G401 (cell line): ENCODE measurements around the gene SCRT2. TPM values are rescaled to one million over a fixed set of nuclear protein-coding genes. Genes with fewer than 3 reads are reported as not detected.
"Not testable (repeated sequence)": the region's sequence is repeated elsewhere in the genome, so short reads cannot be mapped to it uniquely, and the experiment has no call there.

Source experiments
- DNase-seq: peaks from one replicate; pipeline ENCODE4 v3.0.0-alpha.2; 2015; ENCODE audit warnings: low spot score
- in situ Hi-C: cut with HindIII; loops from 2 replicates; pipeline ENCODE4 v1.10.0; 2016; ENCODE audit warnings: low sequenced_read_pairs, mixed read lengths
- total RNA-seq: library from RNA; depleted of rRNA; stranded (reverse); fragments of >200 nt; shearing (Covaris generic); gene quantifications from 2 replicates; pipeline ENCODE4 v1.2.3, GENCODE V29; 2014; rRNA removed

Gene SCRT2
- not detected in 2 replicates for total RNA-seq

- in situ Hi-C loops = no loop called here
These were observed at the start of gene SCRT2 for GRCh38 chr20:675453-676314. SCRT2 (minus strand) TSS chr20:675802; CDS start chr20:675601, 201 bp downstream.

GRCh38 chr20:724797-725196, 49.2 kb upstream of the SCRT2 start:
- in situ Hi-C loops = not testable (repeated sequence)

More at GRCh38 chr20:675453-676314, at the start of gene SCRT2:
- DNase-seq = peak; percentile 41

GRCh38 chr20:723756-724155, 48.2 kb upstream of the SCRT2 start:
- in situ Hi-C loops = no loop called here
- DNase-seq = peak; percentile 98

More at GRCh38 chr20:724797-725196, 49.2 kb upstream of the SCRT2 start:
- DNase-seq = not testable (repeated sequence)

- DNase-seq = no peak
- in situ Hi-C loops = no loop called here
These were observed 47.4 kb upstream of the SCRT2 start for GRCh38 chr20:722822-723644.

- DNase-seq = no peak
- in situ Hi-C loops = no loop called here
These were observed 46.3 kb upstream of the SCRT2 start for GRCh38 chr20:721876-722275.

- peak; percentile 67 for DNase-seq
- in situ Hi-C loops = no loop called here
These were observed 44.2 kb upstream of the SCRT2 start for GRCh38 chr20:719816-720215.

GRCh38 chr20:719068-719467, 43.5 kb upstream of the SCRT2 start:
- DNase-seq = no peak
- in situ Hi-C loops = no loop called here

- no peak for DNase-seq
- in situ Hi-C loops = no loop called here
These were observed 42.2 kb upstream of the SCRT2 start for GRCh38 chr20:717832-718231.

- DNase-seq = no peak
- in situ Hi-C loops = no loop called here
These were observed 41.7 kb upstream of the SCRT2 start for GRCh38 chr20:717271-717670.

- DNase-seq = no peak
- in situ Hi-C loops = no loop called here
These were observed 38.9 kb upstream of the SCRT2 start for GRCh38 chr20:714453-714852.

- in situ Hi-C loops = no loop called here
- DNase-seq = no peak
These were observed 36.0 kb upstream of the SCRT2 start for GRCh38 chr20:711576-711975.

GRCh38 chr20:710780-711450, 35.3 kb upstream of the SCRT2 start:
- DNase-seq = no peak
- in situ Hi-C loops = no loop called here

GRCh38 chr20:709991-710779, 34.6 kb upstream of the SCRT2 start:
- in situ Hi-C loops = no loop called here
- no peak for DNase-seq

- in situ Hi-C loops = no loop called here
- DNase-seq = peak; percentile 78
These were observed 33.8 kb upstream of the SCRT2 start for GRCh38 chr20:709423-709822.

- in situ Hi-C loops = no loop called here
- no peak for DNase-seq
These were observed 33.4 kb upstream of the SCRT2 start for GRCh38 chr20:708956-709355.

- no peak for DNase-seq
- in situ Hi-C loops = no loop called here
These were observed 32.0 kb upstream of the SCRT2 start for GRCh38 chr20:707451-708110.

- in situ Hi-C loops = no loop called here
- no peak for DNase-seq
These were observed 30.8 kb upstream of the SCRT2 start for GRCh38 chr20:706366-706885.

GRCh38 chr20:704726-705125, 29.1 kb upstream of the SCRT2 start:
- DNase-seq = no peak
- in situ Hi-C loops = no loop called here
